Skin epidermis (tissue), 12 donors: ENCODE data around the gene E2F4.

Experiments
- H3K27ac ChIP-seq, 21 experiments: fragments of 200-600 bp; sonication (generic) in 11 of 21; one replicate each; pipeline ENCODE4 v1.5.0; 2020; ENCODE audit warnings: mild to moderate bottlenecking in 3 of 21, inconsistent platforms in 2 of 21, moderate library complexity in 2 of 21
- H3K4me3 ChIP-seq, 7 experiments: fragments of 200-600 bp; sonication (generic) in 2 of 7; one replicate each; pipeline ENCODE4 v1.5.0; 2020; ENCODE audit warnings: inconsistent platforms in 2 of 7, mild to moderate bottlenecking in 2 of 7, moderate library complexity in 1 of 7

The E2F4 gene

GRCh38 chr16:67187175-67187890 is 4.6 kb upstream of the E2F4 start:
- Histone ChIP-seq H3K27ac (no peak overlapping the region), H3K4me3 (no peak overlapping the region)

DNA sequence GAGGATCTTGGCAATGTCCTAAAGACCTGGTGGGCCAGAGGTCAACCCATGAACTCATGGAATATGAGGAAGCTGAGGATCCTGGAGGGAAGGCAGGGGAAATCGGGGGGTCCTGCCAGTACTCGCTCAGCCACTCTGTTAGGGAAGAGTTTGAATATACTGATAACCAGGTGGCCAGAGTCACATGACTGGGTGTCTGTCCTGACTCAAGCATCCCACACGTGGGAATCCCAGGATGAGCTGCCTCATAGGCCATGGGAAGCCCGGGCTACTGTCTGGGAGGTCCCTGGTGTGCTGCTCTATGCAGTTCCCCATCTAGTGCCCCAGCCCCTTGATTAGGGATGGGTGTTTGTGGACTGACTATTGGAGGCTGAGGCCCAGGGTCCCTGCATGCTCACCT is 3.6 kb upstream of the E2F4 start:
- Histone ChIP-seq H3K27ac (no peak overlapping the region), H3K4me3 (no peak overlapping the region)

GRCh38 chr16:67188798-67189197 is 3.2 kb upstream of the E2F4 start:
- H3K4me3 ChIP-seq = no peak overlapping the region
- no peak overlapping the region for H3K27ac ChIP-seq

- no peak within 1 kb of the TSS for H3K4me3 ChIP-seq
- H3K27ac ChIP-seq = peak within 1 kb of the TSS in 1 of 21 experiments; percentile 58
Measured at GRCh38 chr16:67190041-67190440, 1.9 kb upstream of the E2F4 start, which contains the start of gene EXOC3L1. EXOC3L1 (minus strand) TSS chr16:67190136; CDS start chr16:67189676, 460 bp downstream.

DNA sequence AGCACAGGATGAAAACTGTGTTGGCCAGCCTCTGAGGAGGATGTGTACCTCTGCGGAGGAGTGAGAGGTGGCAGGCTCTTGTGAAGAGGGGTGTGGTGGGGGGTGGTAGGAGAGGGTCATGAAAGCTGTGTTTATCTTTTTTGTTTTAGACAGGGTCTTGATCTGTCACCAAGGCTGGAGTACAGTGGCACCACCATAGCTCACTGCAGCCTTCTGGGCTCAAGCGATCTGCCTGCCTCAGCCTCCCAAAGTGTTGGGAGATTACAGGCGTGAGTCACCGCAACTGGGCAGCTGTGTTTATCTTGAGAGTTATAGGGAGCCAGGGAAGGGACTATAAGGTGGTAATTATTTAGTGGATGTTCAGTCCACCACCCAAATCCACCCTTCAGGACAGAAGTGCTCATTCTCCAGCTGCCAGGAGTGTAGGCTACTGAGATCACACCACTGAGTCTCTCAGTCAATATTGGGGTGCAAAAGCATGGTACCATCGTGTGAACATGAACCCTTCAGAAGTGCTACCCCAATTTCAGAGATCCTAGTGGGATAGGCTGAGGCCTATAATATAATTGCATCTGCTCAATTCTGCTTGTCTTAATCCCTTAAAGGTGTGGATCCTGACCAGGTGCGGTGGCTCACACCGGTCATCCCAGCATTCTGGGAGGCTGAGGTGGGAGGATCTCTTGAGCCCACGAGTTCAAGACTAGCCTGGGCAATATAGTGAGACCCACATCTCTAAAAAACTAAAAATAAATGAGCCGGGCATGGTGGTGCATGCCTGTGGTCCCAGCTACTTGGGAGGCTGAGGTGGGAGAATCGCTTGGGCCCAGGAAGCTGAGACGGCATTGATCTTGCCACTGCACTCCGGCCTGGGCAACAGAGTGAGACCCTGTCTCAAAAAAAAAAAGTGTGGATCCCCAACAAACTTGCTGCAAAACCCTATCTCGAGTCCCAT is 1.2 kb upstream of the E2F4 start:
- H3K27ac ChIP-seq = no peak overlapping the region
- H3K4me3 ChIP-seq = no peak overlapping the region

- peak overlapping the region in 5 of 21 experiments; percentile 88 to 97 (median 95) for H3K27ac ChIP-seq
- peak overlapping the region in 6 of 7 experiments; percentile 61 to 100 (median 95) for H3K4me3 ChIP-seq
Measured at GRCh38 chr16:67191411-67191994, 452 bp upstream of the E2F4 start.

DNA sequence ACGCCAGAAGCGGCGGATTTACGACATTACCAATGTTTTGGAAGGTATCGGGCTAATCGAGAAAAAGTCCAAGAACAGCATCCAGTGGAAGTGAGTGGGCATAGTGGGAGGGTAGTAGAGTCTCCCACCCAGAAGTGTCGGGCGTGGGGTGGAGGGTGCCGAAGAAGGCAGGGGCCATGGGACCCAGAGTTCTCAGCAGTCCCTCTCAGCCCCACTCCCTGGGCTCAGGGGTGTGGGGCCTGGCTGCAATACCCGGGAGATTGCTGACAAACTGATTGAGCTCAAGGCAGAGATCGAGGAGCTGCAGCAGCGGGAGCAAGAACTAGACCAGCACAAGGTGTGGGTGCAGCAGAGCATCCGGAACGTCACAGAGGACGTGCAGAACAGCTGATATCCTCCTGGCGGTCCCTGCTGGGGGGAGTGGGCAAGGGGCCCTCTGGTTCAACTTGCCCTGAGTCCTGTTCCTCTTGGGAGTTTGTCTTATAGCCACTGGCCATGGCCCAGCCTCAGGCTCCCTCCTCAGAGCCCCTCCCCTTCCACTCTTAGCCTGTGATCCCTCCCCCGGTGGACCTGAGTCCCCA is 916 bp downstream of the E2F4 start:
- peak overlapping the region in 20 of 21 experiments; percentile 78 to 97 (median 90) for H3K27ac ChIP-seq

DNA sequence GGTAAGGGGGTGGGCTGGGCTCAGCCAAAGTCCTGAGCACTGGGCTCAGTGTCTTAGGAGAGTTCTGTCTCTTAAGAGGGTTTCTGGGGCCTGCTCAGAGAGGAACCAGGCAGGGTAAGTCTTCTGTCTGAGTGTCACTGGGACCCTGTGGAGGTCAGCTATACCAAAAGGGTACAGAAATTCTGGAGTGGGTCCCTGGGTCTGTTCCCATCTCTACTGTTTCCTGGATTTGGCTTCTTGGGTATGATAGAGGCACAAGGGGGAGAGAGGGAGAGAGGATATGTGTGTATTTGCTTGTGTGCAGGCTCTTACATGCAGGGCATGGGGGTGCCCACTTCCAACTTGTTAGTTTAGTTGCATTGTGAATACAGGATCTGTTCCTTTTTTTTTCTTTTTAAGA is 1.6 kb downstream of the E2F4 start:
- Histone ChIP-seq H3K4me3 (peak overlapping the region in 3 of 7 experiments; percentile 93 to 100 (median 95)), H3K27ac (peak overlapping the region in 13 of 21 experiments; percentile 24 to 97 (median 94))

More for the DNA sequence above, 916 bp downstream of the E2F4 start:
- peak overlapping the region; percentile 61 to 100 (median 95) for H3K4me3 ChIP-seq

GRCh38 chr16:67194260-67194659 is 2.3 kb downstream of the E2F4 start:
- no peak overlapping the region for H3K4me3 ChIP-seq
- H3K27ac ChIP-seq = peak overlapping the region in 2 of 21 experiments; percentile 97

DNA sequence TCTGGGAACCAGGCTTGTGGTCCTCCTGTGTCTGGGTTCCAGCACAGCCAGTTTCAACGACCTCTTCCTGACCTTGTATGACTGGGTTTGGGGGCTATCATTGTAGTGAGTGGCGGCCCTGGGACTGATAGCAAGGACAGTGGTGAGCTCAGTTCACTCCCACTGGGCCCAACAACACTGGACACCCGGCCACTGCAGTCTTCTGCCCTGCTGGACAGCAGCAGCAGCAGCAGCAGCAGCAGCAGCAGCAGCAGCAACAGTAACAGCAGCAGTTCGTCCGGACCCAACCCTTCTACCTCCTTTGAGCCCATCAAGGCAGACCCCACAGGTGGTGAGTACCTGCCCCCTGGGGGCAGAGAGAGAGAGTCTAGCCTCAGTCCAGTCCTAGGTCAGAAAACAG is 3.7 kb downstream of the E2F4 start:
- Histone ChIP-seq H3K4me3 (no peak overlapping the region), H3K27ac (no peak overlapping the region)

- H3K4me3 ChIP-seq = no peak overlapping the region
- H3K27ac ChIP-seq = no peak overlapping the region
Measured at GRCh38 chr16:67196881-67197280, 4.9 kb downstream of the E2F4 start.

GRCh38 chr16:67197704-67198103 is 5.7 kb downstream of the E2F4 start:
- Histone ChIP-seq H3K27ac (peak overlapping the region in 9 of 21 experiments; percentile 2 to 82 (median 72)), H3K4me3 (no peak overlapping the region)

- Histone ChIP-seq H3K4me3 (no peak overlapping the region), H3K27ac (peak overlapping the region in 13 of 21 experiments; percentile 5 to 87 (median 73))
Measured at GRCh38 chr16:67198238-67198734, 6.3 kb downstream of the E2F4 start.

GRCh38 chr16:67199011-67199807 is 7.3 kb downstream of the E2F4 start, which contains the start of gene ELMO3:
ELMO3 (plus strand) TSS chr16:67199131; CDS start chr16:67199327, 196 bp downstream.
- peak within 1 kb of the TSS; percentile 32 to 62 (median 41) for H3K4me3 ChIP-seq
- peak within 1 kb of the TSS in 20 of 21 experiments; percentile 14 to 87 (median 73) for H3K27ac ChIP-seq

DNA sequence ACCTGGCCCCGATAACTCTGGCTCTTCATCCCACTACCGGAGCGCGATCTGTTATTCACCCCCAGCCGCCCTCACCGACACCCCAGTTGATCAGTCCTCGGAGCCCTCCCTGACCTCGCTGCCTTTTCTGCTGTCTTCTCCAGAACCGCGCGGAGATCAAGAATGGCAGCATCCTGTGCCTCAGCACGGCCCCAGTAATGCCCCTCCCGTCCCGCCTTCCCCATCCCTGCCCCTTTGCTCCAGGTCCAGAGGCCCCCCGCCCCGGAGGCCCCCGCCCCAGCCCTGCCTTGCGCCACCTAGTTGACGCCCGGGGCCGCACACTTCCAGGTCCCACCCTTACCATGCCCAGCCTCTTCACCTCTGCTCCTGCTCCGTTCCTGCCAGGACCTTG is 7.8 kb downstream of the E2F4 start:
- peak overlapping the region; percentile 32 to 62 (median 41) for H3K4me3 ChIP-seq
- H3K27ac ChIP-seq = peak overlapping the region in 7 of 21 experiments; percentile 72 to 78 (median 75)

DNA sequence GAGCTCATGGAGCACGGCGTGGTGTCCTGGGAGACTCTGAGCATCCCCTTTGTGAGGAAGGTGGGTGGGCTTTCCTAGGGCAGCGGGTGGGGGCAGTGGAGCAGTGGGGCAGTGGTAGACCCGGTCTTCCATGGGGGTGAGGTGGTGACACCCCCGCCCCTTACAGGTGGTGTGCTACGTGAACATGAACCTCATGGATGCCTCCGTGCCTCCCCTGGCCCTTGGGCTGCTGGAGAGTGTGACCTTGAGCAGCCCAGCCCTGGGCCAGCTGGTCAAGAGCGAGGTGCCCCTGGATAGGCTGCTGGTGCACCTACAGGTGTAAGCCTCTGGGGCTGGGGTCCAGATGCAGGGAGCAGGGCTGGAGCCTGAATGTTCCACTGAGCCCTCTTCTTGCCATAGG is 8.5 kb downstream of the E2F4 start:
- Histone ChIP-seq H3K4me3 (no peak overlapping the region), H3K27ac (no peak overlapping the region)

DNA sequence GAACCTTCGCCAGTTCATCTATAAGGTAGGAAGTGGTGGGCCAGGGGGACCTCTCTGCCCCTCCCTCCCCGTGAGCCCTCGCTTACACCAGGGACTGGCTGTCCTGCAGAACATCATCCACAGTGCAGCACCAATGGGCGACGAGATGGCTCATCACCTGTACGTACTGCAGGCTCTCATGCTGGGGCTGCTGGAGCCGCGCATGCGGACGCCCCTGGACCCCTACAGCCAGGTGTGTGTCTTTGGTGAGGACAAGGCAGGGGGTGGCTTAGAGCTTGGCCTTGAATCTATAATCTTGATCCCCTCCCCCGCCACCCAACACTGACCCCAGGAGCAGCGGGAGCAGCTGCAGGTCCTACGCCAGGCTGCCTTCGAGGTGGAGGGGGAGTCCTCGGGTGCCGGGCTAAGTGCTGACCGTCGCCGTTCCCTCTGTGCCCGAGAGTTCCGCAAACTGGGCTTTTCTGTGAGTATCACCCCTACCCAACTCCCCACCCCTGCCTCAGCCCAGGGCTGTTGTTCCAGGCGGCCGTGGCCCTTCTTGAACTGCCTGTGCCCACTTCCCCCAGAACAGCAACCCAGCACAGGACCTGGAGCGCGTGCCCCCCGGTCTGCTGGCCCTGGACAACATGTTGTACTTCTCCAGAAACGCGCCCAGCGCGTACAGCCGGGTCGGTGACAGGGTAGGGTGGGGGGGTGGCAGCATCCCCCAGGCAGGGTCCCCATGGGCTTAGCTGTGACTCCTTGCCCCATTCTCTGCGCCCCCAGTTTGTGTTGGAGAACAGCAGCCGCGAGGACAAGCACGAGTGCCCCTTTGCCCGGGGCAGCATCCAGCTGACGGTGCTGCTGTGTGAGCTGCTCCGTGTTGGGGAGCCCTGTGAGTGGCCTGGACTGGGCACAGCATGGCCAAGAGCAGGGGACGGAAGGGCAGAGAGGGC is 9.7 kb downstream of the E2F4 start:
- no peak overlapping the region for H3K27ac ChIP-seq
- no peak overlapping the region for H3K4me3 ChIP-seq
